IPS DF 6.9 (cell line): ENCODE results near the gene ECE2.

Experiments
- DNase-seq: peaks from one replicate; pipeline ENCODE4 v3.0.0-alpha.2; 2013; ENCODE audit warnings: low read depth, low spot score
- H3K27ac ChIP-seq: one replicate; pipeline ENCODE4 v1.5.1; 2013; ENCODE audit warnings: low read length, control low read depth
- H3K27me3 ChIP-seq: 2 replicates; pipeline ENCODE4 v1.6.1; 2013; ENCODE audit warnings: mild to moderate bottlenecking, low read length; ENCODE audit not compliant: control insufficient read depth, insufficient read depth
- H3K36me3 ChIP-seq: 2 replicates; pipeline ENCODE4 v1.6.1; 2013; ENCODE audit warnings: low read length; ENCODE audit not compliant: control insufficient read depth, insufficient read depth
- H3K4me1 ChIP-seq: 2 replicates; pipeline ENCODE4 v1.6.1; 2013; ENCODE audit warnings: low read length; ENCODE audit not compliant: control insufficient read depth, insufficient read depth
- H3K4me3 ChIP-seq: 2 replicates; pipeline ENCODE4 v1.5.1; 2013; ENCODE audit warnings: mild to moderate bottlenecking, low read length
- H3K9me3 ChIP-seq: 2 replicates; pipeline ENCODE4 v1.6.1; 2013; ENCODE audit warnings: low read length, inconsistent platforms; ENCODE audit not compliant: control insufficient read depth, insufficient read depth
- WGBS: extraction: QIAGEN DNeasy Blood & Tissue Kit; methylation state at CpG from one replicate; pipeline ENCODE4 v1.1.7; 2013; ENCODE audit warnings: mixed read lengths, missing lambda C conversion rate; ENCODE audit not compliant: insufficient read length, insufficient coverage; 5-methylcytosine and 5-hydroxymethylcytosine counted together

The ECE2 gene

DNA sequence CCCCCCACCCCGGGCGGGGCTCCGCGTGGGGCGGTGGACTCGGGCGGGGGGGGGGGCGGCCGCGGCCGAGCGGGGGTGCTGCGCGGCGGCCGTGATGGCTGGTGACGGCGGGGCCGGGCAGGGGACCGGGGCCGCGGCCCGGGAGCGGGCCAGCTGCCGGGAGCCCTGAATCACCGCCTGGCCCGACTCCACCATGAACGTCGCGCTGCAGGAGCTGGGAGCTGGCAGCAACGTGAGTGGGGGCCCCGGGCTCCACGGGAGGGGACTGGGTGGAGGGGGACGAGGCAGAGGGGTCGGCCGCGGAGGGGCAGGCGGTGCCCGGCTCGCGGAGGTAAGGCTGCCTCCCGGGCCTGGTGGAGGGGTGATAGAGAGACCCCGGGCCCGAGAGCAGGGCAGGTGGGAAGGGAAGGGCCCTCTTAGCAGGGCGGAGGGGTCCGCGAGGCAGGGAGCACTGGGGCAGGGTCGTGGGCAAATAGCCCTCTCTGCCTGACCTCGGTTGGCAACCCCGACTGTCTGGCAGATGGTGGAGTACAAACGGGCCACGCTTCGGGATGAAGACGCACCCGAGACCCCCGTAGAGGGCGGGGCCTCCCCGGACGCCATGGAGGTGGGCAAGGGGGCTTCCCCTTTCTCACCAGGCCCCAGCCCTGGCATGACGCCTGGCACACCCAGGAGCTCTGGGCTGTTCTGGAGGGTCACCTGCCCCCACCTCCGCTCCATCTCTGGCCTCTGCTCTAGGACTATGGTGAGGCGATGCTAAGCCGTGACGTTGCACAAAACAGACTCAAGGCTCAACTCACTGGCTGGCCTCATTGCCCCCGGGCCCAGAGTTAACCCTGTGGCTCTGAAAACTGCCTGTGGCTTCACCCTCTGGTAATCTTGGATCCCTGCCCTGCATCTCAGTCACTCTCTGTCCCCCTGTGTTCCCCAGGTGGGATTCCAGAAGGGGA, at the start of gene ECE2:
Gene ECE2, plus strand, starts transcription at position 62 of the 950 bp plus-strand sequence. Its CDS starts 132 bp downstream, at position 194.
- H3K27ac ChIP-seq = no peak within 1 kb of the TSS
- peak within 1 kb of the TSS; percentile 34; the same call in 1 of the 2 replicates for H3K4me3 ChIP-seq
- H3K27me3 ChIP-seq = peaks cover 6% of the 10 kb centered on the region
- no peaks in the 10 kb centered on the region for H3K36me3 ChIP-seq
- H3K9me3 ChIP-seq = no peaks in the 10 kb centered on the region
- DNase-seq = no peak
- peaks cover 2% of the 10 kb centered on the region; the same call in 1 of the 2 replicates for H3K4me1 ChIP-seq
- WGBS = no CpG with 5 or more reads among the region's 65 CpGs

DNA sequence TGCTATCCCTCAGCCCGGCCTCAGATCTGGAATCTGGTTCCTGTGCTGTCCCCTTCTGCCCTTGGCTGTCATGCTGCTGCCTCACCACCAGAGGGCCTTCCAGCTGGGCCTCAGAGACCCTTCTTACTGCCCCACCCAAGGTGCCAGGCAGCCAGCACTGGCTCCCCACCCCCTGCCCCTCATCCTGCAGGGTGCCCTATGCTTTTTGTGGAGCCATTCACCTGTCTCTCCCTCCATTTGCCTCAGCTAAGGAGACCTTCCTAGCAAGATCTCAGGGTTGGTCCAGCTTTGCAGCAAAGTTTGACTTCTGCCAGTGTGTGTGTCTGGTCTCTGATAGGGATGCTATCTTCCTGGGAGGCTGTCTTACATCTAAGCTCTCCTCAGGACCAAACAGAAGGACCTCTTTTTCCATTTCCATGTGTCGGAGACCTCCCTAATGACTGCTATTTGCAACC, 48.3 kb upstream of the ECE2 start:
- Histone ChIP-seq H3K36me3 (no peaks in the 10 kb centered on the region), H3K27me3 (peaks cover 42% of the 10 kb centered on the region), H3K27ac (no peak overlapping the region), H3K4me3 (no peak overlapping the region), H3K9me3 (no peaks in the 10 kb centered on the region), H3K4me1 (peaks cover 2% of the 10 kb centered on the region; the same call in 1 of the 2 replicates)
- no peak for DNase-seq
- no CpG with 5 or more reads among the region's 2 CpGs for WGBS

DNA sequence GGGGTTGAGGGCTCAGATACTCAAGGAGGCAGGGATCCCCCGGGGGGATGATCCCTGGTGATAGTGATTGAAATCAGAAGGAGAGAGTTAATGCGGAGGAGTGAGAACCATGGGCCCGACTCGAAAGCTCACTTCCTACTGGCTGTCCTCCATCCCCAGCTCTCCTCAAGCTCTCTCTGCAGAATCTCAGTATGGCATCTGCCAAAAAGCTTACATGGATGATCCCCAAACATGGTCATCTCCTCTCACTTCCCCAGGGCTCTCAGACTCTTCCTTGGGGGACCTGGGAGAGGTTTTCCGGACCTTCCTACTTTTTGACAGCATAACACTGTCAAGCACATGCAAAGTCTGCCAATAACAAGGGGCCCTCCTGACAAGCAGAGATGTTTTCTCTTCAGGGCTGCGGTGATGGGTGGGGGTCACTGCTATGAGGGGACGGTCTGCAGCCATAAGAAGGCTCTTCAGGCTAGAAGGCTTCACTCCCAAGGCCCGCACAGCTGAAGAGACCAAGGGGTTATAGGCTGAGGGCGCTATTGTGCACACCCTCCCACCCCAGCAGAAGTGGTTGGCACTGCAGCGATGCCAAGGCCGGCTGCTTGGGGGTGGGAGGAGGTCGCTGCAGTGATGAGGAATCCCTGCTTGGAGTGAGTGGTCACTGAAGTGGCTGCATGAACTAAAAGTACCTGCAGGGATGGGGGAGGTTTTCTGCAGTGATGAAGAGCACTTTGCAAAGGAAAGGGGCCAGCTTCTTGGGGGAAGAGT, 47.3 kb upstream of the ECE2 start:
- Histone ChIP-seq H3K27me3 (peaks cover 46% of the 10 kb centered on the region), H3K9me3 (no peaks in the 10 kb centered on the region), H3K27ac (no peak overlapping the region), H3K4me3 (peak overlapping the region; percentile 34; the same call in 1 of the 2 replicates), H3K36me3 (no peaks in the 10 kb centered on the region), H3K4me1 (peaks cover 2% of the 10 kb centered on the region; the same call in 1 of the 2 replicates)
- no CpG with 5 or more reads among the region's 12 CpGs for WGBS
- no peak for DNase-seq

DNA sequence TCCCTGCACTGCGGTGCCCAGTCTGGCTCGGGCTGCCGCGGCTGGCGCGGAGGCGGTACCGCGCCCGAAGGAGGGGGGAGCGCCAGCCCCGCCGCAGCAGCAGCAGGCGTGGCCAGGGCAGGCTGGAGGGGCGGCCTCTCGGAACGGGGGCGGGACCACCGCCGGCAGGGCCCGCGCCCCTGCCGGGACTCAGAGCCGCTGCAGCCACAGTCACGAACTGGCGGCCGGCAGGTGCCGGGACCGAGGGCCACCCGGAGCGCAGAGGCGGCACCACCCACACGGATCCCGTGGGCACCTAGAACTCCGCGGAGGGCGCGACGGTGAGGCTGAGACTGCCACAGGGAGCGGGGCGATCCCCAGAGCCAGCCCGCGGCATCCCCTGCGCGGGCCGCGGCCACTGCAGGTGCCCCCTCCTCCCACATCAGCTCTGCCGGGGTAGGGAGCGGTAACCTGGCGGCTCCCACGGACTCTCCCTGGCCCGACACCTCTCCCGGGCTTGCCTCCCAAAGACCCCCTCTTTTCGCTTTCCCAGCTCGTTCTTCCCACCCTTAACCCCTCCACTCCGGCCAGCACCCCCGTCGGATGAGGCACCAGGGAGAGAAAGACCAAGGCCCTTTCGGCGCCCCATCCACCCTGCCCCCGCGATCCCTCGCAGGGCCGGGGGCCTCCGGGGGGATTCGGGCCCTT, 46.3 kb upstream of the ECE2 start, which contains the start of gene VWA5B2:
Gene VWA5B2, plus strand, starts transcription at position 192 of the 687 bp plus-strand sequence. CDS start 944 bp downstream, outside the sequence.
- no peak within 1 kb of the TSS for H3K27ac ChIP-seq
- WGBS = no CpG with 5 or more reads among the region's 66 CpGs
- no peak for DNase-seq
- H3K36me3 ChIP-seq = no peaks in the 10 kb centered on the region
- peaks cover 46% of the 10 kb centered on the region for H3K27me3 ChIP-seq
- peaks cover 2% of the 10 kb centered on the region; the same call in 1 of the 2 replicates for H3K4me1 ChIP-seq
- no peaks in the 10 kb centered on the region for H3K9me3 ChIP-seq
- H3K4me3 ChIP-seq = peak within 1 kb of the TSS; percentile 34; the same call in 1 of the 2 replicates

DNA sequence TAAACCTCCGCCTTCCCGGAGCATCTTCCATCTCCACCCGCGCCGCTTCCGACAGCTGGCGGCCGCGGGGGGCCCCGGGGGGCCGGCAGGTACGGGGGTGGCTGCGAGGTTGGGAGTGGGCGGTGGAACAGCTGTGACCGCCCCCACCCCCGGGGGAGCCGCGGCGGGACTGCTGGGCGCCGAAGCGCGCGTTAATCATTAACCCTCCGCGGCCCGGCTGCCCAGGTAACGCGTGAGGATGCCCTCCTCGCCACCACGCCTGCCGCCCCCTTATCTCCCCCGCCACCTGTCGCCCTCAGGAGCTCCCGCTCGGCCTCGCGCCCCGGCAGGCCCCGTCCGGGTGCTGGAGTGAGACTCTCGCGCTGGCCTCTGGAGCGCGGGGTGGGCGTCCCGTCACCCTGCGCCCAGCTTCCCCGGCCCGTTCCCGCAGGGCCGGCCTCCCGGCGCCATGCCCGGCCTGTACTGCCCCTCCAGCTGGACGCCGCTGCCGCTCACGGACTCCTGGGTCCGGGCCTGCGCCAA, 45.7 kb upstream of the ECE2 start:
- Histone ChIP-seq H3K27ac (no peak overlapping the region), H3K27me3 (peaks cover 46% of the 10 kb centered on the region), H3K4me3 (peak overlapping the region; percentile 34; the same call in 1 of the 2 replicates), H3K36me3 (no peaks in the 10 kb centered on the region), H3K9me3 (no peaks in the 10 kb centered on the region), H3K4me1 (peaks cover 2% of the 10 kb centered on the region; the same call in 1 of the 2 replicates)
- no CpG with 5 or more reads among the region's 61 CpGs for WGBS
- no peak for DNase-seq

DNA sequence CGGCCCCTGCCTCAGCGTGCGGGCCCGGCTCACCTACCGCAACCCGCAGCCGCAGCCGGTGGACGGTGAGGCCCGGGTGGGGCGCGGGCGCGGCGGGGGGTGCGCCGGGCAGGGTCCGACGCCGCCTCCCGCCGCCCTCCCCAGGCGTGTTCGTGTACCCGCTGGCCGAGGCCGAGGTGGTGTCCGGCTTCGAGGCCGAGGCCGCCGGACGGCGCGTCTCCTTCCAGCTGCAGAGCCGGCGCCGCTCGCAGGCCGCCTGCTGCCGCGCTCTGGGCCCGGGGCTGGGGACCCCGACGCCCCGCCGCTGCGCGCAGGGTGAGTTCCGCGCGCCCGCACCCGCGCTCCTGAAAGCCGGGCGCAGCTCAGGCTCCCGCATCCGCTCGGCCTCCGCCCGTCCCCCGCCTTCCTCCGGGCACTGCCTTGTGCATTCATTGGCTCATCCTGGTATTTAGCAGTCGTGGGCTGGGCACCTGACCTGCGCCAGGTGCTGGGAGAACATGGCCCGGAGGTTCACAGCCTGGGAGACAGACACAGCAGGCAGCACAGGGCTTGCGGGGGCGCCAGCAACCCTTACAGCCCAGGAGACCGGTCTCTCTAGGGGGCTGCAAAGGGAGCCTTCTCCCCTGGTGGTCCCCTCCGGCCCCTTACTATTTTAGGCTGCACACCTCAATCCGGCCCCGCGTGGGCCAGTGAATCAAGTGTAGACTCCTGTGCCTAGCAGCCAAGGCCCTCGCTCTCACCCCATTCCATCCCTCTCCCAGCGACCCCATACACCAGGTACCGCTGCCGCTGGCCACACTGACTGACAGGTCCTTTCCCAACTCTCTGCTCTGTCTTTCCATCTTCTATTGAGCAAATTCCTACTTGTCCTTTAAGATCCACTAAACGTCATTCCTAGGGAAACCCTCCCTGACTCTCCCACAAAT, 45.0 kb upstream of the ECE2 start:
- Histone ChIP-seq H3K36me3 (no peaks in the 10 kb centered on the region), H3K4me1 (peaks cover 2% of the 10 kb centered on the region; the same call in 1 of the 2 replicates), H3K4me3 (peak overlapping the region; percentile 34; the same call in 1 of the 2 replicates), H3K9me3 (no peaks in the 10 kb centered on the region), H3K27me3 (peaks cover 46% of the 10 kb centered on the region), H3K27ac (no peak overlapping the region)
- no CpG with 5 or more reads among the region's 79 CpGs for WGBS
- DNase-seq = no peak

DNA sequence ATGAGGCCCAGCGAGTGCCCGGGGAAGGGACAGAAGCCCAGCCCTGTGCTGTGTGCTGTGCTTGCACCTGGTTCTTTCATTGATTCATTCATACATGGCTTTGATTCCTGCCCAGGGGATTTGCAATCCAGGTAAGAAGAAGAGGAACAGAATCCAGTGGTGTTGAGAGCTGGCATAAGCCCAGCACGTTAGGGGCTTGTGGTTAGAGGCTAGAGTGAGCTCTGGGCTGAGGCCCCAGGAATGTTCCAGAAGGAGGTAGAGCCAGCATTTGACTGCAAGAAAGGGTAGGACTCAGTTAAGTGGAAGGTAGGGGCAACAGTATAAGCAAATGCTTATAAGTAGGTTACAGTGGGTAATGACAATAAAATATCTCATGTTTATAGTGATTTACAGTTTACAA, 44.2 kb upstream of the ECE2 start:
- H3K27ac ChIP-seq = no peak overlapping the region

DNA sequence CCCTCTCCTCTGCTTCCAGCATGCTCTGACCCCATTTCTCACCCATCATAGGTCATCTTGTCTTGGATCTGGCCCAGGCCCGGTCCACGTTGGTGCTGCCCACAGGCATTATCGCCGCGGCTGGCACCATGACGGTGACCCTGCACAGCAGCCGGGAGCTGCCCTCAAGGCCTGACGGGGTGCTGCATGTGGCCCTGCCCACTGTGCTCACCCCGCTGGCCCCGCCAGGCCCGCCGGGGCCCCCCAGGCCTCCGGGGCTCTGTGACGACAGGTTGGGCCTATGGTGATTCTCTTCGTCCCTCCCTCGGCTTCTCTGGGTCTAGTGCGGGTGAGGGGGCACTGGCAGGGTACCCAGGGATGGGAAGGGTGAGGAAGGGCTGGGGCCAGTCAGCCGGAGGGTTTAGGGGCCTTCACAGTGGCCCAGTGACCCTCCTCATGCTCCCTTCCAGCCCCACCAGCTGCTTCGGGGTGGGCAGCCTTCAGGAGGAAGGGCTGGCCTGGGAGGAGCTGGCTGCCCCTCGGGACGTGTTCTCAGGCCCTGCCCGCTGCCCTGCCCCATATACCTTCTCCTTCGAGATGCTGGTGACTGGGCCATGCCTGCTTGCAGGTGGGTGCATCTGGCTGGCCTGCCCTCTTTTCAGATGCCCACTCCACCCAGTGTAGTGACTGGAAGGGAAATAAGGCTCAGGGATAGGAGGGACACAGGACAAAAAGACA, 42.5 kb upstream of the ECE2 start:
- peaks cover 41% of the 10 kb centered on the region for H3K27me3 ChIP-seq
- H3K9me3 ChIP-seq = no peaks in the 10 kb centered on the region
- H3K4me1 ChIP-seq = peaks cover 2% of the 10 kb centered on the region; the same call in 1 of the 2 replicates
- H3K4me3 ChIP-seq = no peak overlapping the region
- no peaks in the 10 kb centered on the region for H3K36me3 ChIP-seq
- no peak overlapping the region for H3K27ac ChIP-seq
- no peak for DNase-seq
- WGBS = no CpG with 5 or more reads among the region's 23 CpGs

More for the DNA sequence above, 44.2 kb upstream of the ECE2 start:
- WGBS = no CpG with 5 or more reads among the region's 3 CpGs
- peaks cover 46% of the 10 kb centered on the region for H3K27me3 ChIP-seq
- H3K4me3 ChIP-seq = no peak overlapping the region
- H3K4me1 ChIP-seq = peaks cover 2% of the 10 kb centered on the region; the same call in 1 of the 2 replicates
- H3K9me3 ChIP-seq = no peaks in the 10 kb centered on the region
- no peaks in the 10 kb centered on the region for H3K36me3 ChIP-seq
- no peak for DNase-seq
